Skeletal muscle satellite cell (primary cell): Measurements from ENCODE around the gene FAM76A. TPM values are rescaled to one million over a fixed set of nuclear protein-coding genes. Genes with fewer than 3 reads are reported as not detected.
"Not testable (repeated sequence)": the region's sequence is repeated elsewhere in the genome, so short reads cannot be mapped to it uniquely, and the experiment has no call there.

Experiments used
- H3K27me3 ChIP-seq: 2 replicates; pipeline ENCODE4 v1.7.0; 2013; ENCODE audit warnings: low read length; ENCODE audit not compliant: control insufficient read depth, insufficient read depth
- H3K36me3 ChIP-seq: 2 replicates; pipeline ENCODE4 v1.7.0; 2013; ENCODE audit warnings: mild to moderate bottlenecking, control low read depth, low read length; ENCODE audit not compliant: insufficient read depth
- H3K4me1 ChIP-seq: 2 replicates; pipeline ENCODE4 v1.7.0; 2013; ENCODE audit warnings: low read length; ENCODE audit not compliant: control insufficient read depth, insufficient read depth
- H3K4me2 ChIP-seq: 2 replicates; pipeline ENCODE4 v1.7.0; 2013; ENCODE audit warnings: mild to moderate bottlenecking, low read length
- H3K4me3 ChIP-seq: 2 replicates; pipeline ENCODE4 v1.7.0; 2013; ENCODE audit warnings: low read length
- H3K9ac ChIP-seq: 2 replicates; pipeline ENCODE4 v1.7.0; 2013; ENCODE audit warnings: mild to moderate bottlenecking, low read depth, low read length, moderate library complexity
- H3K9me3 ChIP-seq: replicated peaks from 2 replicates; pipeline ENCODE4 v1.7.0; 2013; ENCODE audit warnings: mild to moderate bottlenecking, control low read depth, low read length
- total RNA-seq: library from RNA; depleted of rRNA; stranded (reverse); fragments of >200 nt; gene quantifications from 2 replicates; pipeline ENCODE4 v1.2.3, GENCODE V29; 2012; rRNA removed

FAM76A gene
- total RNA-seq: 9.6 and 11.1 TPM in 2 replicates

DNA sequence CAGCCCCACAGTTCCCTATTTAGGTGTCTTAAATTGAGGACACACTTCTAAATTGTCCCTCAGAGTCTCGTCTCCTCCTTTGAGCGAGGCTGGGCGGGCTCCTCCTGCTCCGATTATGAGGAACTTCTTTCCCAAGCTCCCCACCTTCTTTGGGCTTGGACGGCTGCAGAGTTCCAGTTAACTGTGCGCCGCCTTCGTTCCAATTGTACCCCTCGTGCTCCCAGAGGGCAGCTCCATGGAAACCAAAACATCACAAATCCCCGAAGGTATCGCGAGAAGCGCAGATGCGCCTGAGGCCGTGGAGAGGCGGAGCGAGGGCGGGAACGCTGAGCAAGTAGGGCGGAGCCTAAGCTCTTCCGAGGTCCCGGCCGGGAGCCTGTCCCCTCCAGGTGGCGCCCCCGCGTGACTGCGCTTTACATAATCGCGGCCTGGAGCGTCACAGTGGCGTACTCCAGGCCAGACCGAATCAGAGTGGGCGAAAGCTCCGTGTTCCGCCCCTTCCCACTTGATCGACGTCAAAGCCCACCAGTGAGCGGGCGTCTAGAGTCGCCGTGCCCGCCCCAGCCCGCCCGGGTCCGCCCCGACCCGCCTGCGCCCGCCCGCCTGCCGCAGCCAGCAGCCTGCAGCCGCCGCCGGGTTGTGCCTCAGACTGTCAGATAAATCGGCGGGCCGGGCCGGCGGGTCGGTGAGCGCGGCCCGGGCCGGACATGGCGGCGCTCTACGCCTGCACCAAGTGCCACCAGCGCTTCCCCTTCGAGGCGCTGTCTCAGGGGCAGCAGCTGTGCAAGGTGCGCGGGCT, at the start of gene FAM76A:
Gene FAM76A (plus strand): TSS at position 588 of the 799 bp plus-strand sequence. CDS start 120 bp downstream, at position 708.
- H3K27me3 ChIP-seq: peaks cover under 1% of the 10 kb centered on the region
- H3K9me3 ChIP-seq: no peaks in the 10 kb centered on the region
- peak within 1 kb of the TSS; percentile 88 for H3K4me2 ChIP-seq
- peak within 1 kb of the TSS; percentile 91 for H3K4me3 ChIP-seq
- no peaks in the 10 kb centered on the region for H3K36me3 ChIP-seq
- H3K4me1 ChIP-seq: peaks cover 16% of the 10 kb centered on the region
- peak within 1 kb of the TSS; percentile 86 for H3K9ac ChIP-seq

DNA sequence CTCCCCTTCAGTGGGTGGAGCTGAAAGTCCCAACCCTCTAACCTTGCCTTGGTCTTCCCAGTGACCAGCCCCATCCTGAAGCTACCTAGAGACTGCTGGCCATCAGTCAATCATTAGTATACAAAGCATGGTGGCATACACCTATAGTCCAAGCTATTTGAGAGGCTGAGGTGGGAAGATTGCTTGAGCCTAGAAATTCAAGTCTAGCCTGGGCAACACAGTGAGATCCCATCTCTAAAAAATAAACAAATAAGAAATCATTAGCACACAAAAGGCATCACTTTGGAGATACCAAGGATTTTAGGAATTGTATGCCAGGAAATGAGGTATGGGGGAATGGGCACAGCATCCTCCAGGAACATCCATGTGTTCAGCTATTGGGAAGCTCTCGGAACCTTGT, 49.4 kb upstream of the FAM76A start:
- H3K4me1 ChIP-seq: peaks cover 14% of the 10 kb centered on the region

DNA sequence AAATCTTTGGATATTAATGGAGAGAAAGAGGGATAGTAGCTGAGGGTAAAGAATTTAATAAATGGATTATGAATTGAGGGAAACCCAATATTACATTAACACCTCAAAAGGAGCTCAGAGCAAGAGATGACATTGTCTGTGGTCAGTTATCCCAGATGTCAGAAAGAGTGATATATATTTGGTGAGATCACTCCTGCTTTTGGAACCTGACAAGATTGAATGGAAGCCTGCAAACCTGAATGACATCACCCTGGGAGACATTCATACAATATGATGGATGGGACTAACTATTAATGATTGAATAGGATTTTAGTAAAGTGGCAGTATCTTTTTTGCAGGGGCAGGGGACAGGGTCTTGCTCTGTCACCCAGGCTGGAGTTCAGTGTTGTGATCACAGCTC, 47.0 kb upstream of the FAM76A start:
- no peaks in the 10 kb centered on the region for H3K27me3 ChIP-seq
- peaks cover 4% of the 10 kb centered on the region for H3K9me3 ChIP-seq
- H3K4me3 ChIP-seq: no peak overlapping the region
- no peaks in the 10 kb centered on the region for H3K4me1 ChIP-seq
- no peaks in the 10 kb centered on the region for H3K36me3 ChIP-seq
- no peak overlapping the region for H3K4me2 ChIP-seq
- no peak overlapping the region for H3K9ac ChIP-seq

More for the DNA sequence above, 49.4 kb upstream of the FAM76A start:
- no peak overlapping the region for H3K9ac ChIP-seq
- H3K4me2 ChIP-seq: no peak overlapping the region
- no peaks in the 10 kb centered on the region for H3K36me3 ChIP-seq
- H3K9me3 ChIP-seq: no peaks in the 10 kb centered on the region
- no peak overlapping the region for H3K4me3 ChIP-seq
- H3K27me3 ChIP-seq: no peaks in the 10 kb centered on the region

DNA sequence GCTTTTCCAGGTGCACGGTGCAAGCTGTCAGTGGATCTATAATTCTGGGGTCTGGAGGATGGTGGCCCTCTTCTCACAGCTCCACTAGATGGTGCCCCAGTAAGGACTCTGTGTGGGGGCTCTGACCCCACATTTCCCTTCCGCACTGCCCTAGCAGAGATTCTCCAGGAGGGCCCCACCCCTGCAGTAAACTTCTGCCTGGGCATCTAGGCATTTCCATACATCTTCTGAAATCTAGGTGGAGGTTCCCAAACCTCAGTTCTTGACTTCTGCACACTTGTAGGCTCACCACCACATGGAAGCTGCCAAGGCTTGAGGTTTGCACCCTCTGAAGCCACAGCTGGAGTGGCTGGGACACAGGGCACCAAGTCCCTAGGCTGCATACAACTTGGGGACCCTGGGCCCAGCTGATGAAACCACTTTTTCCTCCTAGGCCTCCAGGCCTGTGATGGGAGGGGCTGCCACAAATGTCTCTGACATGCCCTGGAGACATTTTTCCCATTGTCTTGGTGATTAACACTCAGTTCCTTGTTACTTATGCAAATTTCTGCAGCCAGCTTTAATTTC, 45.5 kb upstream of the FAM76A start:
- not testable (repeated sequence) for H3K4me3 ChIP-seq, H3K36me3 ChIP-seq, H3K4me2 ChIP-seq, H3K9me3 ChIP-seq, H3K4me1 ChIP-seq, H3K9ac ChIP-seq
- H3K27me3 ChIP-seq: peaks cover 10% of the 10 kb centered on the region

DNA sequence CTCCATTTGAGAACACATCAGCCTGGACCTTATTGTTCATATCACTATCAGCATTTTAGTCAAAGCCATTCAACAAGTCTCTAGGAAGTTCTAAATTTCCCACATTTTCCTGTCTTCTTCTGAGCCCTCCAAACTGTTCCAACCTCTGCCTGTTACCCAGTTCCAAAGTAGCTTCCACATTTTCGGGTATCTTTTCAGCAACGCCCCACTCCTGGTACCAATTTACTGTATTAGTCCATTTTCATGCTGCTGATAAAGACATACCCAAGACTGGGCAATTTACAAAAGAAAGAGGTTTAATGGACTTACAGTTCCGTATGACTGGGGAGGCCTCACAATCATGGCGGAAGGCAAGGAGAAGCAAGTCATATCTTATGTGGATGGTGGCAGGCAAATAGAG, 44.2 kb upstream of the FAM76A start:
- not testable (repeated sequence) for H3K9me3 ChIP-seq, H3K36me3 ChIP-seq, H3K4me2 ChIP-seq, H3K9ac ChIP-seq, H3K4me1 ChIP-seq, H3K4me3 ChIP-seq
- H3K27me3 ChIP-seq: peaks cover 23% of the 10 kb centered on the region

DNA sequence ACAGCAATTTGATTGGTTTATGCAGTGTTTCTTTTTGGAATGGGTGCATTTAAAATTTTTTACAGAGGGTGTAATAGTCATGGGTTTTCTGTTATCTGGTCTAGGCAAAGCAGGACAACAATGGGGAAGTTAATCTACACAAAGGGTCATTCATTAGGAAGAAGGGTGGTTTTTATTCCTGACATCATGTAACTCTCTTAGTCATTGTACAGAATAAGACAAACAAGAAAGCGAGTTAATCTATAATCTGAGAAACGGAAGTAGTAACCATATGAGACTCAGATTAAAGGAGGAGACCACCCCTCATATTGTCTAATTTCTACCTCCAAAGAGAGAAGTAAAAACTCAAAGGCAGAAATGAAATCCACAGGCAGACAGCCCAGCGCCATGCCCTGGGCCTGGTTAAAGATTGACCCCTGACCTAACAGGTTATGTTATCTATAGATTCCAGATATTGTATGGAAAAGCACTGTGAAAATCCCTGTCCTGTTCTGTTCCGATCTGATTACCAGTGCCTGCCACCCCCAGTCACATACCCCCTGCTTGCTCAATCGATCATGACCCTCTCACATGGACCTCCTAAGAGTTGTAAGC, 43.3 kb upstream of the FAM76A start:
- no peak overlapping the region for H3K9ac ChIP-seq
- no peaks in the 10 kb centered on the region for H3K36me3 ChIP-seq
- peaks cover 31% of the 10 kb centered on the region for H3K27me3 ChIP-seq
- peaks cover 9% of the 10 kb centered on the region for H3K4me1 ChIP-seq
- no peak overlapping the region for H3K4me2 ChIP-seq
- H3K4me3 ChIP-seq: no peak overlapping the region
- H3K9me3 ChIP-seq: peaks cover 4% of the 10 kb centered on the region

DNA sequence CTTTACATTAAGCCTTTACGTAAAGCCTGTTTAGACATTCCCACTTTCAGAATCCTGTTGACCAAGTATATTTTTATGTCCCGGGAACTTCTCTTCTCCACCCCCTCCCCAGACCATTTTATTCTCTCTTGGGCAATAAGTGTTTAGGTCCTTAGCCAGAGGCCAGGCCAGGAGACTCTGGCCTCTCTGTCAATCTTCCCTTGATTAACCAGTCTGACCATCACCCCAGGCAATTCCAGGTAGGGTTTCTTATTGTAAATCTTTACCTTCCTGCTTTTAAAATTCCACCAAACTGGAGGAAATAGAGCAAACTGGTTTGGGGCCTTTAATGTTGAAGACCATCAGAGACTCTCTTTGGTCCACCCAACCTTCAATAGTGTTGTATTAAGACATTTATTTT, 41.6 kb upstream of the FAM76A start:
- Histone ChIP-seq H3K9ac (no peak overlapping the region), H3K27me3 (peaks cover 38% of the 10 kb centered on the region), H3K9me3 (peaks cover 4% of the 10 kb centered on the region), H3K4me1 (peaks cover 11% of the 10 kb centered on the region), H3K4me3 (no peak overlapping the region), H3K36me3 (no peaks in the 10 kb centered on the region), H3K4me2 (no peak overlapping the region)

DNA sequence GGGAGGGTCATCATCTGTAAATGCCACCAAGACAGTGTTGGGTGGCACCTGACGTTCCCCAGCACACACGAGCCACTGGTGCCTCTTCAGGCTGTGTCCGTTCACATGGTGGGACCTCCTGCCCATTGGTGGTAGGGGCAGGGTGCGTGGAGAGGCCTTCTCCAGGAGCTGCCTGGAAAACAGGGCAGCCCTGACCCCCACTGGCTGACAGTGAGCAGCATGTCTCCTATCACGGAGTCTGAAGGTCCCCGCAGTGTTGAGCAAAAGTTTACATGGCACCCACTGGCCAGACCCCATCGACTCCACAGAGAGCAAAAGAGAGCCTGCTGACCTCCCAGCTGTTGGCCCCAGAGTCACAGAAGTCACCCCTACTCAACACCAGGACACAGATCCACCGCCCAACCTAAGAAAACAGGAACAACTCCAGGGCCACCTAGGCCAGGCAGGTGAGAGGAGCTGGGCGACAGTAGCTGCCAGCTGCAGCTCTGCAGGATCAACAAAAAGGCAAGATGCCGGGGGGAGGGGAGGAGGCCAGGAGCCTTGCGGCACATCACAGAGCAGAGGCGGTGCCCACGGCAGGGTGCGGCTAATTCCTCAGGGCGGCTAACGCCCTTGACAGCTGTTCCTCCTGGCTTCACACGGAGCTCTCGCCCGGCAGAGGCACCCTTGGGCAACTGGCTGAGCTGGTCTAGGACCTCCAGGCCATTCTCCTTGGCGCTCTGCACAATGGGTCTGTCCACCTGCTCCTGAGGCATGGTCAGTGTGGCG, 39.4 kb upstream of the FAM76A start:
- no peak overlapping the region for H3K4me2 ChIP-seq
- peaks cover 4% of the 10 kb centered on the region for H3K9me3 ChIP-seq
- H3K9ac ChIP-seq: no peak overlapping the region
- H3K36me3 ChIP-seq: no peaks in the 10 kb centered on the region
- H3K27me3 ChIP-seq: peaks cover 41% of the 10 kb centered on the region
- H3K4me3 ChIP-seq: no peak overlapping the region
- peaks cover 21% of the 10 kb centered on the region for H3K4me1 ChIP-seq

DNA sequence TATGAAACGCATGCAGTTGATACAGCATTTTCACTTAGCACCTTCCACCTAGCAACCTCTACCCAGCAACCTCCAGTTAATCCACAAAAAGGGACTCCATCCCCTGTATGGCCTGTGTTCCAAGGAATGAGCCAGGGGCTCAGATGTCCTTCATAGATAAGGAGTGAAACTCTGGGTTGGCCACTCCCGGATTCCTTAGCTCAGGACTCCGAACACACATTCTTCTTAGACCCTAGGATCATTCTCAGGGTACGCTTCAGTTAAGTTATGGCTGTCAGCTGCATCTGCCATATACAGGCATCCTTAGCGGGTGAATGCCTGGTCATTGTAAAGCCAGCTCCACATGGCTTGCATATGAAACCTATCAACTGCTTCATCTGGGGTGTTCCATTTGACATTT, 37.9 kb upstream of the FAM76A start:
- no peak overlapping the region for H3K4me2 ChIP-seq
- peaks cover 21% of the 10 kb centered on the region for H3K4me1 ChIP-seq
- peaks cover 41% of the 10 kb centered on the region for H3K27me3 ChIP-seq
- H3K4me3 ChIP-seq: no peak overlapping the region
- no peaks in the 10 kb centered on the region for H3K36me3 ChIP-seq
- no peak overlapping the region for H3K9ac ChIP-seq
- H3K9me3 ChIP-seq: no peaks in the 10 kb centered on the region

DNA sequence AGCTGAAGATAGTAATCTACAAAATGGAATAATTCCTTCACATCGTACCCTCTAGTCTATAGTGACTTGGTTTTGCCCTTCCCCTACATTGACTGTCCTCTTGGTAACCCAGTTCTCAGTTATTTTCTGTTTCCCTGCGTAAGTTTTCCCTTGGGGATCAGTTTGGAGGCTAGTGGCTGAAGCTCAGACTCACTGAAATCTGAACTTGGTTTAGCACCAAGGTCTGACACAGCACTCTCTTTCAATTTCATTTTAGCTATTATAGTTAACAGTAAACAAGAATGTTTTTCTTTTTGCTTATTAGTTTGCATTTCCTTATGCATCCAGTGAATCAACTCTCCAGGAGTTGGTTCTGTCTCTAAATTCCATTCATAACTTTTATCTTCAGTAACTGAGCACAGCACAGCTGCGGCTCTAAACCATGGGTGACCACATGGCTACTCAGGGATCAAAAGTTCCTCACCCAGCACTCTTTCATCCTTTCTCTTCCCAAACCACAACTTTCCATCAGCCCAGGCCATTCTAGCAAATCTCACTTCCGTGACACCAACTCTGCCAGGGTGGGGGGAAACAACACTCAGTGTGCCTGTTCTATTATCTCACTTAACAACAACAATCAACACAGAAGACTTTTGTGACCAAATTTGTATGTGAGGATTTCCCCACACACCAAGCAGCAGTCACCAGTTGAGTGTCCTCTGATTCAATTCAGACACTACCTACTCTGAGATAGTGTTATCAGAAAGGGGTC, 36.2 kb upstream of the FAM76A start:
- Histone ChIP-seq H3K9ac (no peak overlapping the region), H3K4me2 (peak overlapping the region; percentile 67), H3K4me1 (peaks cover 21% of the 10 kb centered on the region), H3K9me3 (no peaks in the 10 kb centered on the region), H3K27me3 (peaks cover 36% of the 10 kb centered on the region), H3K4me3 (peak overlapping the region; percentile 54), H3K36me3 (no peaks in the 10 kb centered on the region)

DNA sequence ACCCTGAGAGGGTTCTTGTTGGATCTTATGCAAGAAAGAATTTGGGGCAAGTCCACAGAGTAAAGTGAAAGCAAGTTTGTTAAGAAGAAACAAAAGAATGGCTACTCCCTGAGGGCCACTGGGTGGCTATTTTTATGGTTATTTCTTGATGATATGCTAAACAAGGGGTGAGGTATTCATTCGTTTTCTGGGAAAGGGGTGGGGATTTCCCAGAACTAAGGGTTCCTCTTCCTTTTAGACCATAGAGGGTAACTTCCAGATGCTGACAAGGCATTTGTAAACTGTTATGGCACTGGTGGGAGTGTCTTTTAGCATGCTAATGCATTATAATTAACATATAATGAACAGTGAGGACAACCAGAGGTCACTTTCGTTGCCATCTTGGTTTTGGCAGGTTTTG, 35.6 kb upstream of the FAM76A start:
- Histone ChIP-seq H3K27me3 (peaks cover 31% of the 10 kb centered on the region), H3K36me3 (no peaks in the 10 kb centered on the region), H3K4me1 (peaks cover 21% of the 10 kb centered on the region), H3K9me3 (no peaks in the 10 kb centered on the region), H3K4me2 (peak overlapping the region; percentile 67), H3K4me3 (no peak overlapping the region), H3K9ac (no peak overlapping the region)
